Measurements from ENCODE around the gene CAMK1D. TPM values are rescaled to one million over a fixed set of nuclear protein-coding genes. Genes with fewer than 3 reads are reported as not detected.
A peak's percentile ranks its signal among the peaks of the same experiment; 100 is the strongest.

CAMK1D gene
- total and polyA plus RNA-seq, 2 donors (not counting 3 experiments of a cell fraction or from before 2014, with no cell fraction given): 0.37 to 4.2 TPM

GRCh38 chr10:12656518-12657142 is 307.3 kb downstream of the CAMK1D start:
- ChIA-PET POLR2A (no interaction called here), CTCF (interaction anchor here (0.6 to 6.2 kb wide), 81 partner anchors 9 to 874 kb away, joined by 3 to 231 read pairs (median 5); partner anchors contain the start of genes CAMK1D and OPTN)
- H3K27ac ChIP-seq (ENCODE audit: insufficient read depth, low read depth, low read length): no peak overlapping the region
- TF ChIP-seq JUN (IDR thresholded peaks at IDR 0.05; ENCODE audit: borderline replicate concordance, insufficient read depth, insufficient read length, low read depth) (no peak), CTCF (IDR thresholded peaks at IDR 0.05; ENCODE audit: extremely low read depth in 1 of 2, insufficient read depth in 1 of 2, low read depth in 1 of 2, low read length in 2 of 2) (peak; percentile 56)
- H3K4me3 ChIP-seq (replicated peaks in 1 of 3; ENCODE audit: insufficient read depth in 1 of 3, low read depth in 1 of 3, low read length in 3 of 3): no peak overlapping the region
- no peak overlapping the region for H2AFZ ChIP-seq (ENCODE audit: low read depth, low read length)
- H3K27me3 ChIP-seq (ENCODE audit: control insufficient read depth in 2 of 2, insufficient read depth in 2 of 2, low read length in 2 of 2): peaks cover 0 to 3% of the 10 kb centered on the region in 2 experiments
- H3K9me1 ChIP-seq (replicated peaks; ENCODE audit: control insufficient read depth, extremely low read depth, insufficient read depth, low read length): no peaks in the 10 kb centered on the region
- no peak overlapping the region for H3K4me2 ChIP-seq (ENCODE audit: insufficient read depth, low read length)
- no peaks in the 10 kb centered on the region for H4K20me1 ChIP-seq (replicated peaks; ENCODE audit: control insufficient read depth, extremely low read depth, insufficient read depth, low read length)
- intact Hi-C loops (cut with micrococcal nuclease) (loop anchor here (1.0 to 5.0 kb wide), 3 partner anchors 392 to 442 kb away; no protein-coding TSS in a partner anchor), dilution Hi-C loops (cut with MboI; ENCODE audit: extremely low pct_ligation_motif_present, low sequenced_read_pairs) (no loop called here)
- no peaks in the 10 kb centered on the region for H3K36me3 ChIP-seq (ENCODE audit: control insufficient read depth in 2 of 2, extremely low read depth in 1 of 2, insufficient read depth in 2 of 2, low read length in 2 of 2)
- FAIRE-seq (peak; percentile 80), DNase-seq (ENCODE audit: low read depth, low spot score) (peak; percentile 58)
- H3K4me1 ChIP-seq (ENCODE audit: control insufficient read depth, extremely low read depth, insufficient read depth, low read length): no peaks in the 10 kb centered on the region
- no peaks in the 10 kb centered on the region for H3K79me2 ChIP-seq (ENCODE audit: control insufficient read depth, insufficient read depth, low read length)
- no TSS peak for BruUV-seq (replicated peaks)
- H3K9me3 ChIP-seq (replicated peaks; ENCODE audit: control insufficient read depth, insufficient read depth, low read length): no peaks in the 10 kb centered on the region
- H3K9ac ChIP-seq (replicated peaks; ENCODE audit: extremely low read depth, insufficient read depth, low read length): no peak overlapping the region

GRCh38 chr10:12657489-12657888 is 308.1 kb downstream of the CAMK1D start:
- POLR2A ChIA-PET: no interaction called here
- no peaks in the 10 kb centered on the region for H3K4me1 ChIP-seq (ENCODE audit: control insufficient read depth, extremely low read depth, insufficient read depth, low read length)
- intact Hi-C loops (cut with micrococcal nuclease): loop anchor here (5.0 kb wide), 1 partner anchor 415 kb away; no protein-coding TSS in a partner anchor
- H3K9ac ChIP-seq (replicated peaks; ENCODE audit: extremely low read depth, insufficient read depth, low read length): no peak overlapping the region
- TF ChIP-seq CTCF (IDR thresholded peaks at IDR 0.05; ENCODE audit: extremely low read depth in 1 of 2, insufficient read depth in 1 of 2, low read depth in 1 of 2, low read length in 2 of 2) (no peak), POLR2AphosphoS5 (IDR thresholded peaks at IDR 0.05; ENCODE audit: insufficient read depth, low read depth, low read length) (no peak), MAX (IDR thresholded peaks at IDR 0.05; ENCODE audit: insufficient read depth, insufficient read length) (no peak), GATA2 (IDR thresholded peaks at IDR 0.05; ENCODE audit: insufficient read depth, insufficient read length, low read depth, low read length) (no peak), EZH2 (IDR thresholded peaks at IDR 0.05; ENCODE audit: borderline replicate concordance, low read depth, low read length, severe bottlenecking) (no peak), MYC (IDR thresholded peaks at IDR 0.05; ENCODE audit: low read depth, low read length) (no peak), JUN (IDR thresholded peaks at IDR 0.05; ENCODE audit: borderline replicate concordance, insufficient read depth, insufficient read length, low read depth) (no peak), FOS (IDR thresholded peaks at IDR 0.05; ENCODE audit: borderline replicate concordance, insufficient read depth, low read length) (no peak), POLR2A (IDR thresholded peaks at IDR 0.05; ENCODE audit: low read depth, low read length) (no peak)
- CTCF ChIA-PET: interaction anchor here (1.3 to 6.2 kb wide), 10 partner anchors 14 to 443 kb away, joined by 3 to 231 read pairs (median 14); no protein-coding TSS in a partner anchor
- no peaks in the 10 kb centered on the region for H4K20me1 ChIP-seq (replicated peaks; ENCODE audit: control insufficient read depth, extremely low read depth, insufficient read depth, low read length)
- no peak overlapping the region for H3K27ac ChIP-seq (ENCODE audit: insufficient read depth, low read depth, low read length)
- H3K4me2 ChIP-seq (ENCODE audit: insufficient read depth, low read length): no peak overlapping the region
- H2AFZ ChIP-seq (ENCODE audit: low read depth, low read length): no peak overlapping the region
- H3K9me3 ChIP-seq (replicated peaks; ENCODE audit: control insufficient read depth, insufficient read depth, low read length): no peaks in the 10 kb centered on the region
- H3K9me1 ChIP-seq (replicated peaks; ENCODE audit: control insufficient read depth, extremely low read depth, insufficient read depth, low read length): no peaks in the 10 kb centered on the region
- DNase-seq (ENCODE audit: low read depth, low spot score) (no peak), FAIRE-seq (no peak)
- H3K36me3 ChIP-seq (ENCODE audit: control insufficient read depth in 2 of 2, extremely low read depth in 1 of 2, insufficient read depth in 2 of 2, low read length in 2 of 2): no peaks in the 10 kb centered on the region
- no TSS peak for BruUV-seq (replicated peaks)
- H3K27me3 ChIP-seq (ENCODE audit: control insufficient read depth in 2 of 2, insufficient read depth in 2 of 2, low read length in 2 of 2): peaks cover 0 to 3% of the 10 kb centered on the region in 2 experiments
- dilution Hi-C loops (cut with MboI; ENCODE audit: extremely low pct_ligation_motif_present, low sequenced_read_pairs): no loop called here
- no peaks in the 10 kb centered on the region for H3K79me2 ChIP-seq (ENCODE audit: control insufficient read depth, insufficient read depth, low read length)
- no peak overlapping the region for H3K4me3 ChIP-seq (replicated peaks in 1 of 3; ENCODE audit: insufficient read depth in 1 of 3, low read depth in 1 of 3, low read length in 3 of 3)

Data from endothelial cell of umbilical vein (primary cell).